IPS DF 6.9 (cell line): ENCODE data around the gene SMG7.
A peak's percentile ranks its signal among the peaks of the same experiment; 100 is the strongest.
"Not testable (repeated sequence)": the region's sequence is repeated elsewhere in the genome, so short reads cannot be mapped to it uniquely, and the experiment has no call there.

Experiments
- DNase-seq: peaks from one replicate; pipeline ENCODE4 v3.0.0-alpha.2; 2013; ENCODE audit warnings: low read depth, low spot score
- H3K27ac ChIP-seq: one replicate; pipeline ENCODE4 v1.5.1; 2013; ENCODE audit warnings: low read length, control low read depth
- H3K27me3 ChIP-seq: 2 replicates; pipeline ENCODE4 v1.6.1; 2013; ENCODE audit warnings: mild to moderate bottlenecking, low read length; ENCODE audit not compliant: control insufficient read depth, insufficient read depth
- H3K36me3 ChIP-seq: 2 replicates; pipeline ENCODE4 v1.6.1; 2013; ENCODE audit warnings: low read length; ENCODE audit not compliant: control insufficient read depth, insufficient read depth
- H3K4me1 ChIP-seq: 2 replicates; pipeline ENCODE4 v1.6.1; 2013; ENCODE audit warnings: low read length; ENCODE audit not compliant: control insufficient read depth, insufficient read depth
- H3K4me3 ChIP-seq: 2 replicates; pipeline ENCODE4 v1.5.1; 2013; ENCODE audit warnings: mild to moderate bottlenecking, low read length
- H3K9me3 ChIP-seq: 2 replicates; pipeline ENCODE4 v1.6.1; 2013; ENCODE audit warnings: low read length, inconsistent platforms; ENCODE audit not compliant: control insufficient read depth, insufficient read depth
- WGBS: extraction: QIAGEN DNeasy Blood & Tissue Kit; methylation state at CpG from one replicate; pipeline ENCODE4 v1.1.7; 2013; ENCODE audit warnings: mixed read lengths, missing lambda C conversion rate; ENCODE audit not compliant: insufficient read length, insufficient coverage; 5-methylcytosine and 5-hydroxymethylcytosine counted together

The SMG7 gene, protein sequence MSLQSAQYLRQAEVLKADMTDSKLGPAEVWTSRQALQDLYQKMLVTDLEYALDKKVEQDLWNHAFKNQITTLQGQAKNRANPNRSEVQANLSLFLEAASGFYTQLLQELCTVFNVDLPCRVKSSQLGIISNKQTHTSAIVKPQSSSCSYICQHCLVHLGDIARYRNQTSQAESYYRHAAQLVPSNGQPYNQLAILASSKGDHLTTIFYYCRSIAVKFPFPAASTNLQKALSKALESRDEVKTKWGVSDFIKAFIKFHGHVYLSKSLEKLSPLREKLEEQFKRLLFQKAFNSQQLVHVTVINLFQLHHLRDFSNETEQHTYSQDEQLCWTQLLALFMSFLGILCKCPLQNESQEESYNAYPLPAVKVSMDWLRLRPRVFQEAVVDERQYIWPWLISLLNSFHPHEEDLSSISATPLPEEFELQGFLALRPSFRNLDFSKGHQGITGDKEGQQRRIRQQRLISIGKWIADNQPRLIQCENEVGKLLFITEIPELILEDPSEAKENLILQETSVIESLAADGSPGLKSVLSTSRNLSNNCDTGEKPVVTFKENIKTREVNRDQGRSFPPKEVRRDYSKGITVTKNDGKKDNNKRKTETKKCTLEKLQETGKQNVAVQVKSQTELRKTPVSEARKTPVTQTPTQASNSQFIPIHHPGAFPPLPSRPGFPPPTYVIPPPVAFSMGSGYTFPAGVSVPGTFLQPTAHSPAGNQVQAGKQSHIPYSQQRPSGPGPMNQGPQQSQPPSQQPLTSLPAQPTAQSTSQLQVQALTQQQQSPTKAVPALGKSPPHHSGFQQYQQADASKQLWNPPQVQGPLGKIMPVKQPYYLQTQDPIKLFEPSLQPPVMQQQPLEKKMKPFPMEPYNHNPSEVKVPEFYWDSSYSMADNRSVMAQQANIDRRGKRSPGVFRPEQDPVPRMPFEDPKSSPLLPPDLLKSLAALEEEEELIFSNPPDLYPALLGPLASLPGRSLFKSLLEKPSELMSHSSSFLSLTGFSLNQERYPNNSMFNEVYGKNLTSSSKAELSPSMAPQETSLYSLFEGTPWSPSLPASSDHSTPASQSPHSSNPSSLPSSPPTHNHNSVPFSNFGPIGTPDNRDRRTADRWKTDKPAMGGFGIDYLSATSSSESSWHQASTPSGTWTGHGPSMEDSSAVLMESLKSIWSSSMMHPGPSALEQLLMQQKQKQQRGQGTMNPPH

DNA sequence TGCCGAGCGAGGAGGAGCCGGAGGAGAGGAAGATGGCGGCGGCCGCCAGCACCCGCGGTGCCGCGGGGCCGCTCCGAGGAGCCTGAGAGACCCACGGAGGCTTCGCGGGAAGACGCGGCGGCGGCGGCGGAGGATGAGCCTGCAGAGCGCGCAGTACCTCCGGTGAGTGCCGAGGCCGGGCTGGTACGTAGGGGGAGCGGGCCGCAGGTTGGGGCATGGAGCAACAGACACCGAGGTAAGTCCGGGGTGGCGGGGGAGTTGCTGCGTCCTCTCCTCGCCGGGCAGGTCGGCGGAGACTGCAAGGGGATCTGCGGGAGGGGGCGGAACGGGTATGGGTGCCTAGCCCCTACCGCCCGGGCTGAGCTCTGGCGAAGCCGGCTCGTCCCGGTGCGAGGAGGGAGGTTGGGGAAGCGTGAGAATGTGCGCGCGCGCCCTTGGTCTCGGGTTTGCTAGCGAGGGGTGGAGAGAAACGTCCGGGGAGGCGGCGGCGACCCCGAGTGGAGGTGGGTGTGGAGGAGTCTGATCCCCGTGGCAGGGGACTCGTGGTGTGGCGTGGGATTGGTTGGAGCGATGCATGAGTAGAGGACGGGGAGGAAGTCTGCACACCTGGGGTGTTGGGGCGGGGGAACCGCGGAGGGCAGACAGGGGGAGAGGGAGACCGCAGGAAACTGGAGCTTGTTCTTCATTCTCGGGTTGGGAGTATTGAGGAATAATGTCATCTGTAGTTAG is at the start of gene SMG7:
Gene SMG7 (plus strand): TSS at position 12 of the 729 bp plus-strand sequence. CDS start 122 bp downstream, at position 134.
- H3K4me3 ChIP-seq: peak within 1 kb of the TSS; percentile 100
- peaks cover 3% of the 10 kb centered on the region; the same call in 1 of the 2 replicates for H3K4me1 ChIP-seq
- no peaks in the 10 kb centered on the region for H3K9me3 ChIP-seq
- WGBS: no CpG with 5 or more reads among the region's 70 CpGs
- no peaks in the 10 kb centered on the region for H3K27me3 ChIP-seq
- DNase-seq: no peak
- no peaks in the 10 kb centered on the region for H3K36me3 ChIP-seq
- H3K27ac ChIP-seq: no peak within 1 kb of the TSS

DNA sequence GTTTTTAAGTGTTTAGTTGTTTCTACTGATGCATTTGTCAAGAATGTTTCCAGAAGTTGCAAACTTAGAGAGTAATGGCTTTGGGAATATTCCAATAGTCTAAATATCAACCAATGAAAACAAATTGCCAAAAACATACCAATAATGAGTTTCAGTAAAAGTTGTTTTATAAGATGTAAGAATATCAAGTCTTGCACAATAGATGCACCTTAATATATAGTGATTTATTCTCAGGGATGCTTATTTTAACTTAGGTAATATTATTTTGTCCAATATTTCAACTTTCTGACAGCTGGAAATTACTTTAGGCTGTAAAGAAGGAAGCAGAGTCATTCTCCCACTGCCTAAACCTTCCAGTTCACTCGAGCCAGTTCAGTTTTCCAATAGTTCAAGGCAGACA is 48.8 kb upstream of the SMG7 start:
- no CpG with 5 or more reads among the region's 1 CpG for WGBS
- H3K9me3 ChIP-seq: no peaks in the 10 kb centered on the region; the same call in 1 of the 2 replicates
- no peak overlapping the region for H3K27ac ChIP-seq
- no peaks in the 10 kb centered on the region for H3K27me3 ChIP-seq
- H3K4me3 ChIP-seq: no peak overlapping the region
- H3K4me1 ChIP-seq: no peaks in the 10 kb centered on the region
- DNase-seq: no peak
- no peaks in the 10 kb centered on the region for H3K36me3 ChIP-seq

DNA sequence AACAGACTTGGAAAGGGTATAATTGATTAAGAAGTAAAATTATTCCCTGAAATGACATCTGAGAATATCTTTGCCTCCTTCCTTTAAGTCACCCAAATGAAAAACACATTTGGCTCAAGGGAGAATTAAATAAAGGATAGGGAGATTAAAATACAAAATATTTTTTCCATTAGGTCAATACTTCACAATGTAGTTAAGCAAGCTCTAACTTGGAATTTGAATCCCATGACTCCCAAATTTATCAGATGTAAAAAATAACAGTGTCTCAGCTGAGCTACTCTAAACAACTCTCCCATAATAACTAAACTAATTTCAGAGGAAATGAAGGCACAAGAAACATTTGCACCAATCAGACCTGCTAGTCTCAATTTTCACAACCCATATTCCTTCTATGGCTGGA is 47.6 kb upstream of the SMG7 start:
- Histone ChIP-seq H3K4me1 (no peaks in the 10 kb centered on the region), H3K9me3 (no peaks in the 10 kb centered on the region; the same call in 1 of the 2 replicates), H3K27me3 (no peaks in the 10 kb centered on the region), H3K36me3 (no peaks in the 10 kb centered on the region), H3K27ac (no peak overlapping the region), H3K4me3 (no peak overlapping the region)
- DNase-seq: no peak

DNA sequence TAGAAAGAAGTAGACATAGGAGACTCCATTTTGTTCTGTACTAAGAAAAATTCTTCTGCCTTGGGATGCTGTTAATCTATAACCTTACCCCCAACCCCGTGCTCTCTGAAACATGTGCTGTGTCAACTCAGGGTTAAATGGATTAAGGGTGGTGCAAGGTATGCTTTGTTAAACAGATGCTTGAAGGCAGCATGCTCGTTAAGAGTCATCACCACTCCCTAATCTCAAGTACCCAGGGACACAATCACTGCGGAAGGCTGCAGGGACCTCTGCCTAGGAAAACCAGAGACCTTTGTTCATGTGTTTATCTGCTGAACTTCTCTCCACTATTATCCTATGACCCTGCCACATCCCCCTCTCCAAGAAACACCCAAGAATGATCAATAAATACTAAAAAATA is 44.7 kb upstream of the SMG7 start:
- H3K27ac ChIP-seq, H3K4me1 ChIP-seq, H3K4me3 ChIP-seq, H3K9me3 ChIP-seq, DNase-seq, H3K27me3 ChIP-seq, H3K36me3 ChIP-seq: not testable (repeated sequence)
- no CpG with 5 or more reads among the region's 3 CpGs for WGBS

DNA sequence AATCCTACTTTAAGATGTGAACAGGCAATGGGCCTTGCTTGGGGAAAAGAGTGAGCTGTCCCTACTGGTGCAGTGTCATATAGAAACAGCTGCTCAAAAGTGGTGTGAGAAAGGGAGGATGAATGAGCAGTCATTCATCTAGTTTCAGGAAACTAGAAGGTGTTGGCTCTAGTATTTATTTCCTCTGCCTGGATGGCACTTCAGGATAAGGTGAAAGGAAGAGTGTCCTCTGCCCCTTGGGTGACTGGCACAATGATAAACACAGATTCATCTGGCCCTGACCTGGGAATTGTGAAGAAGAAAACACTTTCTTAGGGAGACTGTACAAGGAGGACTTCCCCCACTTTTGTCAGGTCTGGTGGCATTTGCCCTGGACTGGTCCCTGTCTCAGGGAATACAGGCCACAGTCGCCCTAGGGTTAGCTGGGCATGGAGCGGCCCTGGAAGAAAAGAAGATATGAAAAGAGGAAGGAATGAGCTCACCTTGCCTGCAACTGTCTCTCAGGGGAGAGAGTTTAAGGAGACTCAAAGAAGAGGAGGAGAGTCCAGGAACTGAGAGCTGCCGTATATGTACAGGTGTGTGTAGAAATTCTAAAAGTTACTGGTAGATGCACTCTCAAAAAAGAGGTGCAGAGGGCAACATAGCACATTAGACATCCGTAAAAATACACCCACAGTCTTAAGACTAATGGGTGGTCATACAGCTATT is 40.3 kb upstream of the SMG7 start:
- no peak overlapping the region for H3K4me3 ChIP-seq
- no peaks in the 10 kb centered on the region; the same call in 1 of the 2 replicates for H3K9me3 ChIP-seq
- no peak overlapping the region for H3K27ac ChIP-seq
- 0 out of 2 replicates have a peak, but pooled peaks cover 2% of the 10 kb centered on the region for H3K4me1 ChIP-seq
- no CpG with 5 or more reads among the region's 4 CpGs for WGBS
- H3K36me3 ChIP-seq: no peaks in the 10 kb centered on the region
- H3K27me3 ChIP-seq: no peaks in the 10 kb centered on the region
- no peak for DNase-seq

DNA sequence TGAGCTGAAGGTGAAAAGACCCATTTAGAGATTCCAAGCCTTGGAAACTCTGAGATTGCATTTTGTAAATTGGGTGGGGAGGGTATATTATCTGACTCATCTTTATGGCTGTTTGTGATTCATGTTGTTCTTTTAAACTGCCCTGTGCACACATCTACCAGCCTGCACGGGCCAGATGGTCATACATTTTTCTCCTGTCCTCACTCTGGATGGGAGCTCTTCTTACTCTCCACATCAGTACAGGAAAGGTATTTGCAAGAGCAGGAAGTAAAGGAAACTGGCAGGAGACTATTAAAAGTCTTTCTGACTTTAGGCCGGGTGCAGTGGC is 39.8 kb upstream of the SMG7 start:
- no CpG with 5 or more reads among the region's 2 CpGs for WGBS
- DNase-seq: no peak
- no peak overlapping the region for H3K27ac ChIP-seq

DNA sequence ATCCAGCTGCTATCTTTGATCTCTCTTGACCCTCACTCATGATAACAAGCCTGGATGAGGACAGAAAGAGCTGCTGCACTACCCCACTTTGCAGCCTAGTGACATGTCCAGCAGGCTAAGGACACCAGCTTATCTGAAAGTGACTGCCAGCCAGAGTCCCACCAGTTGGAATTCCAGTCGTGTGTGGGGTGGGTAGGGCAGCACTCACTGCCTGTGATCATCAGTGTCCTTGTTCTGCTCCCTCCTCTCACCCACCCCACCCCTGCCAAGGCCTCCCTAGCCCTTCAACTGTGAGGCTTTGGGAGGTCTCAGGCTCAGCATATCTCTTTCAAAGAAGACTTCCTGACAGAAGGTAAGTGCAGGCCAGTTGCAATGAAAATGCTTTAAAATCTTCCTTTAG is 38.6 kb upstream of the SMG7 start:
- Histone ChIP-seq H3K4me3 (no peak overlapping the region), H3K9me3 (no peaks in the 10 kb centered on the region), H3K36me3 (no peaks in the 10 kb centered on the region), H3K27ac (no peak overlapping the region), H3K4me1 (0 out of 2 replicates have a peak, but pooled peaks cover 2% of the 10 kb centered on the region), H3K27me3 (no peaks in the 10 kb centered on the region)
- DNase-seq: no peak
- no CpG with 5 or more reads among the region's 1 CpG for WGBS

More for the DNA sequence above, 39.8 kb upstream of the SMG7 start:
- H3K4me1 ChIP-seq: 0 out of 2 replicates have a peak, but pooled peaks cover 2% of the 10 kb centered on the region
- no peak overlapping the region for H3K4me3 ChIP-seq
- no peaks in the 10 kb centered on the region; the same call in 1 of the 2 replicates for H3K9me3 ChIP-seq
- no peaks in the 10 kb centered on the region for H3K27me3 ChIP-seq
- no peaks in the 10 kb centered on the region for H3K36me3 ChIP-seq

DNA sequence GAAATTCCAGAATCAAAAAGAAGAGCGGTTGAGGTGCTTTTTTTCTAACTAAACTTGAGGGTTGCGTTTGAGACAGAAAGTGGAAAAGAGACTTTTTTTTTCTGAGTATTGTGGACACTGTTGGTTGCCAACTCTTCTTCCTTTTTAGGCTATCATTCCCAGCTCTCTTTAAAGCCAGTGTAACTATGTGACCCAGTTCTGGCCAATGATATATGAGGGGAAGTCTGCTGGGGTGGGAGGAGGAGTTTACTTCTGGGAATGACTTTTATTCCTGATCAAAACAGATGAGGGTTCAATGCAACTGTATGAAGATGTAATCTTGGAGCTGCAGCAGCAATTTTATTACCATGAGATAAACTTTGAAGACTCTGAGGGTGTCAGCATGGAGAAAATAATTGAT is 36.8 kb upstream of the SMG7 start:
- no peak overlapping the region for H3K27ac ChIP-seq
- WGBS: no CpG with 5 or more reads among the region's 2 CpGs
- H3K36me3 ChIP-seq: no peaks in the 10 kb centered on the region
- DNase-seq: no peak
- H3K9me3 ChIP-seq: no peaks in the 10 kb centered on the region
- no peak overlapping the region for H3K4me3 ChIP-seq
- H3K27me3 ChIP-seq: no peaks in the 10 kb centered on the region
- 0 out of 2 replicates have a peak, but pooled peaks cover 2% of the 10 kb centered on the region for H3K4me1 ChIP-seq

DNA sequence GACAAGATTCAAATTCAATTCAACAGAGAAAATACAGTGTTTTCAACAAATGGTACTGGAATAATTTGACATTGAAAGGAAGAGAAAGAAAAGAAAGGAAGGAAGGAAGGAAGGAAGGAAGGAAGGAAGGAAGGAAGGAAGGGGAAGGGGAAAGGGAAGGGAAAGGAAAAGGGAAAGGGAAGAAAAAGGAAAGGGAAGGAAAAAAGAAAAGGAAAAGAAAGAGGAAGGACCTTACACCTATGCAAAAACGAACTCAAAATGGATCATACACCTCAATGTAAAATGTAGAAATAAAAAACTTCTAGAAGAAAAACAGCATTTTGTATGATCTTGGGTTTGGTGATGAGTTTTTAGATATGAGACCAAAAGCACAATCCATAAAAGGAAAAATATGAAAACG is 34.2 kb upstream of the SMG7 start:
- Histone ChIP-seq H3K27me3 (no peaks in the 10 kb centered on the region), H3K4me1 (0 out of 2 replicates have a peak, but pooled peaks cover 2% of the 10 kb centered on the region), H3K36me3 (no peaks in the 10 kb centered on the region), H3K9me3 (no peaks in the 10 kb centered on the region), H3K4me3 (no peak overlapping the region), H3K27ac (no peak overlapping the region)
- no peak for DNase-seq
- no CpG with 5 or more reads among the region's 2 CpGs for WGBS
